Sigmoid colon (tissue), 4 donors: Measurements from ENCODE around the gene USP24.

Source experiments
- CTCF ChIP-seq, 4 experiments: fragments of 450-650 bp in 3 of 4; fragments of 200-600 bp in 1 of 4; IDR thresholded peaks; one replicate each; pipeline ENCODE4 v1.5.1; 2016 to 2019; ENCODE audit warnings: antibody characterized with exemption in 4 of 4, mild to moderate bottlenecking in 3 of 4, moderate library complexity in 2 of 4
- EP300 ChIP-seq, 4 donors: sonication (generic); formaldehyde crosslinking; IDR thresholded peaks; one replicate each; pipeline ENCODE4 v1.6.1; 2017; ENCODE audit warnings: antibody characterized with exemption in 4 of 4
- POLR2A ChIP-seq, 2 donors: fragments of 450-650 bp; IDR thresholded peaks; one replicate each; pipeline ENCODE4 v1.6.1; 2016; ENCODE audit warnings: antibody characterized with exemption in 2 of 2, mild to moderate bottlenecking in 2 of 2, moderate library complexity in 2 of 2
- POLR2AphosphoS5 ChIP-seq, 4 donors: sonication (generic); formaldehyde crosslinking; IDR thresholded peaks; one replicate each; pipeline ENCODE4 v1.6.1; 2017; ENCODE audit warnings: antibody characterized with exemption in 4 of 4

- TF ChIP-seq CTCF (IDR thresholded peaks at IDR 0.05) (no peak), POLR2AphosphoS5 (IDR thresholded peaks at IDR 0.05) (no peak), EP300 (IDR thresholded peaks at IDR 0.05) (no peak), POLR2A (IDR thresholded peaks at IDR 0.05) (no peak)
Observed at GRCh38 chr1:55044617-55045397, 170.4 kb downstream of the USP24 start.
